Panc1 (cell line): Measurements from ENCODE around the gene VASH2. TPM values are rescaled to one million over a fixed set of nuclear protein-coding genes. Genes with fewer than 3 reads are reported as not detected.

Experiments
- ATAC-seq: fragments of 200-7000 bp; cut with Tn5 transposase; 2 replicates; pipeline ENCODE4 v1.9.1; 2020; ENCODE audit warnings: mild to moderate bottlenecking, moderate library complexity
- BruUV-seq: library from RNA; stranded (reverse); fragments of 400-500 nt; replicated peaks from 2 replicates; lab custom pipeline; 2021; lab: Mats Ljungman, UMichigan
- CTCF ChIA-PET: fragments of 300-600 bp; sonication (Branson Sonifier 250); formaldehyde crosslinking; loops from one replicate; lab custom pipeline; 2022; ENCODE audit warnings: antibody characterized with exemption; lab: Charles Lee
- POLR2A ChIA-PET: fragments of 300-600 bp; sonication (Branson Sonifier 250); formaldehyde crosslinking; loops from one replicate; lab custom pipeline; 2022; ENCODE audit warnings: antibody characterized with exemption; lab: Charles Lee
- DNase-seq: peaks from one replicate; pipeline ENCODE4 v3.0.0-alpha.2; 2010; ENCODE audit warnings: low read depth, low spot score
- H3K27ac ChIP-seq: 2 replicates; pipeline ENCODE4 v1.5.1; 2011; ENCODE audit warnings: mild to moderate bottlenecking, low read length, inconsistent platforms
- H3K27me3 ChIP-seq: fragments of 200-500 bp; sonication (Bioruptor generic); 2 replicates; pipeline ENCODE4 v1.6.0; 2014; ENCODE audit warnings: low read length, inconsistent platforms; ENCODE audit not compliant: control insufficient read depth, insufficient read depth
- H3K36me3 ChIP-seq: fragments of 200-500 bp; sonication (Bioruptor generic); 2 replicates; pipeline ENCODE4 v1.5.1; 2014; ENCODE audit warnings: inconsistent platforms, mild to moderate bottlenecking, low read length, moderate library complexity; ENCODE audit not compliant: control insufficient read depth, insufficient read depth
- H3K4me1 ChIP-seq: 2 replicates; pipeline ENCODE4 v1.5.1; 2011; ENCODE audit warnings: inconsistent platforms, mild to moderate bottlenecking, low read length, moderate library complexity; ENCODE audit not compliant: control insufficient read depth, insufficient read depth
- H3K4me3 ChIP-seq, 2 experiments: 2 replicates each; pipeline ENCODE4 v1.5.1; 2011 to 2012; ENCODE audit warnings: low read depth in 2 of 2, low read length in 2 of 2, mild to moderate bottlenecking in 2 of 2, inconsistent platforms in 1 of 2, moderate library complexity in 1 of 2
- H3K9me3 ChIP-seq: fragments of 200-500 bp; sonication (Bioruptor generic); 2 replicates; pipeline ENCODE4 v1.5.1; 2014; ENCODE audit warnings: low read depth, mild to moderate bottlenecking, inconsistent platforms, low read length, moderate library complexity; ENCODE audit not compliant: control insufficient read depth, insufficient read depth
- CTCF ChIP-seq: fragments of 450-650 bp; IDR thresholded peaks from 2 replicates; pipeline ENCODE4 v1.5.1; 2017; ENCODE audit warnings: mild to moderate bottlenecking
- POLR2AphosphoS5 ChIP-seq: IDR thresholded peaks from 2 replicates; pipeline ENCODE4 v1.6.1; 2012; ENCODE audit warnings: mild to moderate bottlenecking, low read depth, low read length, moderate library complexity
- REST ChIP-seq, 2 experiments: IDR thresholded peaks; 2 replicates each; pipeline ENCODE4 v1.6.1; 2011 to 2012; ENCODE audit warnings: low read depth in 2 of 2, control low read depth in 1 of 2, low read length in 1 of 2, mild to moderate bottlenecking in 1 of 2, moderate library complexity in 1 of 2; ENCODE audit not compliant: insufficient read depth in 1 of 2
- SIN3A ChIP-seq: IDR thresholded peaks from 2 replicates; pipeline ENCODE4 v1.6.1; 2012; ENCODE audit warnings: low read depth, mild to moderate bottlenecking, low read length, moderate library complexity, borderline replicate concordance; ENCODE audit not compliant: insufficient read depth
- TCF7L2 ChIP-seq: IDR thresholded peaks from 2 replicates; pipeline ENCODE4 v1.6.1; 2011; ENCODE audit warnings: mild to moderate bottlenecking, low read depth, low read length, inconsistent platforms
- in situ Hi-C: cut with HindIII; loops from 2 replicates; pipeline ENCODE4 v1.10.0; 2016; ENCODE audit warnings: low sequenced_read_pairs, low pct_unique_long_range_greater_than_20kb
- intact Hi-C: fragments of 100-400 bp; cut with micrococcal nuclease; formaldehyde crosslinking; loops from one replicate; pipeline ENCODE4 v1.10.0; 2022; ENCODE audit not compliant: unreplicated experiment
- total RNA-seq: library from RNA; stranded (reverse); gene quantifications from one replicate; pipeline ENCODE4 v1.2.1, GENCODE V29; 2021; ENCODE audit not compliant: unreplicated experiment

The VASH2 gene
- total RNA-seq, 1 experiment from 2014 or later: 1.7 TPM

GRCh38 chr1:212945056-212945455 lies 5.3 kb upstream of the VASH2 start:
- ATAC-seq: no peak
- no peak for DNase-seq
- intact Hi-C loops (no loop called here), in situ Hi-C loops (no loop called here)
- H3K4me3 ChIP-seq: no peak overlapping the region
- BruUV-seq: no TSS peak
- no peaks in the 10 kb centered on the region for H3K36me3 ChIP-seq
- ChIA-PET CTCF (no interaction called here), POLR2A (no interaction called here)
- H3K27me3 ChIP-seq: peaks cover 9% of the 10 kb centered on the region; the same call in 1 of the 2 replicates
- TF ChIP-seq TCF7L2: no peak
- TF ChIP-seq REST (IDR thresholded peaks at IDR 0.05; ENCODE audit: insufficient read depth in 1 of 2, low read depth in 2 of 2, low read length in 1 of 2): no peak
- TF ChIP-seq POLR2AphosphoS5: no peak
- TF ChIP-seq CTCF: no peak
- no peak for TF ChIP-seq SIN3A
- H3K27ac ChIP-seq: no peak overlapping the region
- H3K9me3 ChIP-seq: no peaks in the 10 kb centered on the region
- no peaks in the 10 kb centered on the region for H3K4me1 ChIP-seq

- ChIA-PET CTCF (no interaction called here), POLR2A (no interaction called here)
- in situ Hi-C loops (no loop called here), intact Hi-C loops (no loop called here)
- Histone ChIP-seq H3K36me3 (no peaks in the 10 kb centered on the region), H3K27ac (no peak overlapping the region), H3K4me1 (no peaks in the 10 kb centered on the region), H3K27me3 (peaks cover 9% of the 10 kb centered on the region; the same call in 1 of the 2 replicates), H3K4me3 (no peak overlapping the region), H3K9me3 (no peaks in the 10 kb centered on the region)
- TF ChIP-seq TCF7L2: no peak
- TF ChIP-seq REST (IDR thresholded peaks at IDR 0.05; ENCODE audit: insufficient read depth in 1 of 2, low read depth in 2 of 2, low read length in 1 of 2): no peak
- TF ChIP-seq SIN3A: no peak
- TF ChIP-seq CTCF: no peak
- no peak for TF ChIP-seq POLR2AphosphoS5
- no peak for DNase-seq
- no peak for ATAC-seq
- BruUV-seq: no TSS peak
These were observed 4.7 kb upstream of the VASH2 start for GRCh38 chr1:212945463-212946160.
